ENCODE measurements around the gene VPS9D1. TPM values are rescaled to one million over a fixed set of nuclear protein-coding genes. Genes with fewer than 3 reads are reported as not detected.

The VPS9D1 gene
- polyA plus RNA-seq, 3 donors, result 1.2 to 29.7 (median 1.6) TPM

GRCh38 chr16:89685916-89686315, 34.8 kb downstream of the VPS9D1 start:
- H3K4me1 Mint-ChIP-seq, result peaks cover 9% of the 10 kb centered on the region
- H3K4me3 ChIP-seq (replicated peaks in 1 of 3; ENCODE audit: low read depth in 2 of 3, low read length in 3 of 3), result peak overlapping the region in 1 of 3 experiments; percentile 97

GRCh38 chr16:89678258-89678657, 42.4 kb downstream of the VPS9D1 start:
- Mint-ChIP-seq H3K9me3 (peaks cover 6 to 56% (median 38%) of the 10 kb centered on the region in 7 donors), H3K36me3 (no peaks in the 10 kb centered on the region)
- no peaks in the 10 kb centered on the region for H3K4me1 ChIP-seq (ENCODE audit: control insufficient read depth in 1 of 2, insufficient read depth in 2 of 2, low read length in 2 of 2)

More at GRCh38 chr16:89685916-89686315, 34.8 kb downstream of the VPS9D1 start:
- H3K9ac ChIP-seq (ENCODE audit: insufficient read depth, low read length, poor library complexity, severe bottlenecking), result no peak overlapping the region
- Mint-ChIP-seq H3K9me3 (peaks cover 10 to 27% (median 19%) of the 10 kb centered on the region in 7 donors), H3K4me3 (no peak overlapping the region), H3K27me3 (ENCODE audit: low read depth in 3 of 3) (peaks cover 0 to 3% (median 0%) of the 10 kb centered on the region in 3 donors), H3K27ac (peak overlapping the region in 6 of 7 donors; percentile 28 to 77 (median 57)), H3K36me3 (peaks cover 11 to 19% of the 10 kb centered on the region in 2 donors)
- intact Hi-C loops (cut with micrococcal nuclease), result no loop called here
- peaks cover 10 to 20% of the 10 kb centered on the region in 2 donors for H3K36me3 ChIP-seq (replicated peaks in 1 of 2; ENCODE audit: control insufficient read depth in 1 of 2, insufficient read depth in 2 of 2, low read length in 2 of 2)
- no peak for DNase-seq
- no peak overlapping the region for H2AFZ ChIP-seq (ENCODE audit: insufficient read depth, low read depth, low read length, poor library complexity, severe bottlenecking)
- H4K20me1 ChIP-seq (ENCODE audit: insufficient read depth, low read length), result no peaks in the 10 kb centered on the region
- peaks cover 25% of the 10 kb centered on the region for H3K79me2 ChIP-seq (ENCODE audit: insufficient read depth, low read length)
- H3K4me2 ChIP-seq (replicated peaks; ENCODE audit: extremely low read depth, low read length, poor library complexity, severe bottlenecking), result peak overlapping the region; percentile 99
- peaks cover 0 to 20% of the 10 kb centered on the region in 2 donors for H3K9me3 ChIP-seq (replicated peaks in 1 of 2; ENCODE audit: control insufficient read depth in 1 of 2, insufficient read depth in 1 of 2, low read length in 2 of 2)
- H3K27ac ChIP-seq (ENCODE audit: low read depth in 1 of 2, low read length in 2 of 2), result no peak overlapping the region
- WGBS (ENCODE audit: insufficient coverage), result no CpG with 5 or more reads among the region's 1 CpG
- TF ChIP-seq, protein P1, sequence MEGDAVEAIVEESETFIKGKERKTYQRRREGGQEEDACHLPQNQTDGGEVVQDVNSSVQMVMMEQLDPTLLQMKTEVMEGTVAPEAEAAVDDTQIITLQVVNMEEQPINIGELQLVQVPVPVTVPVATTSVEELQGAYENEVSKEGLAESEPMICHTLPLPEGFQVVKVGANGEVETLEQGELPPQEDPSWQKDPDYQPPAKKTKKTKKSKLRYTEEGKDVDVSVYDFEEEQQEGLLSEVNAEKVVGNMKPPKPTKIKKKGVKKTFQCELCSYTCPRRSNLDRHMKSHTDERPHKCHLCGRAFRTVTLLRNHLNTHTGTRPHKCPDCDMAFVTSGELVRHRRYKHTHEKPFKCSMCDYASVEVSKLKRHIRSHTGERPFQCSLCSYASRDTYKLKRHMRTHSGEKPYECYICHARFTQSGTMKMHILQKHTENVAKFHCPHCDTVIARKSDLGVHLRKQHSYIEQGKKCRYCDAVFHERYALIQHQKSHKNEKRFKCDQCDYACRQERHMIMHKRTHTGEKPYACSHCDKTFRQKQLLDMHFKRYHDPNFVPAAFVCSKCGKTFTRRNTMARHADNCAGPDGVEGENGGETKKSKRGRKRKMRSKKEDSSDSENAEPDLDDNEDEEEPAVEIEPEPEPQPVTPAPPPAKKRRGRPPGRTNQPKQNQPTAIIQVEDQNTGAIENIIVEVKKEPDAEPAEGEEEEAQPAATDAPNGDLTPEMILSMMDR (IDR thresholded peaks at IDR 0.05), result no peak
- H3K27me3 ChIP-seq (ENCODE audit: control insufficient read depth in 2 of 2, insufficient read depth in 2 of 2, low read length in 2 of 2), result no peaks in the 10 kb centered on the region
- peaks cover 10 to 17% of the 10 kb centered on the region in 2 donors for H3K4me1 ChIP-seq (ENCODE audit: control insufficient read depth in 1 of 2, insufficient read depth in 2 of 2, low read length in 2 of 2)

More at GRCh38 chr16:89678258-89678657, 42.4 kb downstream of the VPS9D1 start:
- DNase-seq, result no peak
- WGBS (ENCODE audit: insufficient coverage), result 100% methylated on average over 1 of the region's 2 CpGs
- H3K4me3 Mint-ChIP-seq, result no peak overlapping the region
- Histone ChIP-seq H3K27me3 (ENCODE audit: control insufficient read depth in 2 of 2, insufficient read depth in 2 of 2, low read length in 2 of 2) (no peaks in the 10 kb centered on the region), H3K27ac (ENCODE audit: low read depth in 1 of 2, low read length in 2 of 2) (no peak overlapping the region), H3K79me2 (ENCODE audit: insufficient read depth, low read length) (no peaks in the 10 kb centered on the region), H3K4me3 (replicated peaks in 1 of 3; ENCODE audit: low read depth in 2 of 3, low read length in 3 of 3) (no peak overlapping the region), H3K36me3 (replicated peaks in 1 of 2; ENCODE audit: control insufficient read depth in 1 of 2, insufficient read depth in 2 of 2, low read length in 2 of 2) (no peaks in the 10 kb centered on the region), H4K20me1 (ENCODE audit: insufficient read depth, low read length) (no peaks in the 10 kb centered on the region), H2AFZ (ENCODE audit: insufficient read depth, low read depth, low read length, poor library complexity, severe bottlenecking) (no peak overlapping the region), H3K9me3 (replicated peaks in 1 of 2; ENCODE audit: control insufficient read depth in 1 of 2, insufficient read depth in 1 of 2, low read length in 2 of 2) (peaks cover 8 to 35% of the 10 kb centered on the region in 2 donors), H3K9ac (ENCODE audit: insufficient read depth, low read length, poor library complexity, severe bottlenecking) (no peak overlapping the region), H3K4me2 (replicated peaks; ENCODE audit: extremely low read depth, low read length, poor library complexity, severe bottlenecking) (no peak overlapping the region)
- TF ChIP-seq, protein P1 (IDR thresholded peaks at IDR 0.05), result no peak
- H3K27me3 Mint-ChIP-seq (ENCODE audit: low read depth in 3 of 3), result peaks cover 0 to 4% (median 3%) of the 10 kb centered on the region in 3 donors
- no peaks in the 10 kb centered on the region for H3K4me1 Mint-ChIP-seq
- H3K27ac Mint-ChIP-seq, result no peak overlapping the region
- intact Hi-C loops (cut with micrococcal nuclease), result no loop called here

Measured in CD14-positive monocyte (primary cell).